Measurements from ENCODE around the gene IL1RAPL1.

IL1RAPL1 gene

GRCh38 chrX:29547877-29548276, 960.6 kb downstream of the IL1RAPL1 start:
- DNase-seq: no peak

GRCh38 chrX:29553542-29553941, 966.3 kb downstream of the IL1RAPL1 start:
- no peak for DNase-seq

GRCh38 chrX:29555465-29556091, 968.3 kb downstream of the IL1RAPL1 start:
- DNase-seq: no peak

GRCh38 chrX:29560065-29560464, 972.8 kb downstream of the IL1RAPL1 start:
- no peak for DNase-seq

GRCh38 chrX:29561417-29561816, 974.2 kb downstream of the IL1RAPL1 start:
- no peak for DNase-seq

- DNase-seq: no peak
These were observed 993.3 kb downstream of the IL1RAPL1 start for GRCh38 chrX:29580560-29580959.

GRCh38 chrX:29581223-29581622, 994.0 kb downstream of the IL1RAPL1 start:
- no peak for DNase-seq

- no peak for DNase-seq
These were observed 999.9 kb downstream of the IL1RAPL1 start for GRCh38 chrX:29587107-29587506.

GRCh38 chrX:29590921-29591320, 1003.7 kb downstream of the IL1RAPL1 start:
- DNase-seq: no peak

GRCh38 chrX:29604381-29604780, 1017.1 kb downstream of the IL1RAPL1 start:
- DNase-seq: no peak

GRCh38 chrX:29617276-29617675, 1030.0 kb downstream of the IL1RAPL1 start:
- no peak for DNase-seq

- no peak for DNase-seq
These were observed 1030.5 kb downstream of the IL1RAPL1 start for GRCh38 chrX:29617725-29618124.

- DNase-seq: no peak
These were observed 1040.6 kb downstream of the IL1RAPL1 start for GRCh38 chrX:29627833-29628232.

- no peak for DNase-seq
These were observed 1047.3 kb downstream of the IL1RAPL1 start for GRCh38 chrX:29634516-29634915.

- DNase-seq: no peak
These were observed 1049.1 kb downstream of the IL1RAPL1 start for GRCh38 chrX:29636331-29636730.

- DNase-seq: no peak
These were observed 1052.9 kb downstream of the IL1RAPL1 start for GRCh38 chrX:29640106-29640505.

GRCh38 chrX:29641461-29641860, 1054.2 kb downstream of the IL1RAPL1 start:
- DNase-seq: no peak

GRCh38 chrX:29643181-29643580, 1055.9 kb downstream of the IL1RAPL1 start:
- no peak for DNase-seq

GRCh38 chrX:29648161-29648560, 1060.9 kb downstream of the IL1RAPL1 start:
- DNase-seq: no peak

GRCh38 chrX:29652484-29652883, 1065.2 kb downstream of the IL1RAPL1 start:
- no peak for DNase-seq

- no peak for DNase-seq
These were observed 1066.5 kb downstream of the IL1RAPL1 start for GRCh38 chrX:29653721-29654120.

- DNase-seq: no peak
These were observed 1072.7 kb downstream of the IL1RAPL1 start for GRCh38 chrX:29659911-29660310.

- DNase-seq: no peak
These were observed 1074.0 kb downstream of the IL1RAPL1 start for GRCh38 chrX:29661290-29661689.

GRCh38 chrX:29662101-29662500, 1074.9 kb downstream of the IL1RAPL1 start:
- DNase-seq: no peak

- DNase-seq: no peak
These were observed 1075.7 kb downstream of the IL1RAPL1 start for GRCh38 chrX:29662759-29663503.

Data from hematopoietic multipotent progenitor cell treated with erythropoietin and hydrocortisone succinate and interleukin-3 and kit ligand, for 6 days (in vitro differentiated cells).